Suppressor macrophage (primary cell): ENCODE measurements around the gene HSDL1.

ENCODE experiments used
- DNase-seq, 4 experiments: peaks; one replicate each; pipeline ENCODE4 v3.0.0-alpha.2; 2020 to 2022

Gene HSDL1

GRCh38 chr16:84176192-84177053, 31.4 kb upstream of the HSDL1 start:
- DNase-seq = no peak

GRCh38 chr16:84175350-84176081, 30.5 kb upstream of the HSDL1 start:
- DNase-seq = peak; percentile 72 to 91 (median 79)

- no peak for DNase-seq
Observed at GRCh38 chr16:84174396-84174795, 29.4 kb upstream of the HSDL1 start.

GRCh38 chr16:84169765-84170310, 24.9 kb upstream of the HSDL1 start:
- DNase-seq = no peak

- no peak for DNase-seq
Observed at GRCh38 chr16:84166796-84167695, 22.1 kb upstream of the HSDL1 start.

- no peak for DNase-seq
Observed at GRCh38 chr16:84165746-84166145, 20.8 kb upstream of the HSDL1 start.

- DNase-seq = no peak
Observed at GRCh38 chr16:84161801-84162200, 16.8 kb upstream of the HSDL1 start.

- no peak for DNase-seq
Observed at GRCh38 chr16:84161037-84161436, 16.1 kb upstream of the HSDL1 start.

GRCh38 chr16:84159800-84160199, 14.8 kb upstream of the HSDL1 start:
- no peak for DNase-seq

GRCh38 chr16:84159007-84159406, 14.0 kb upstream of the HSDL1 start:
- DNase-seq = no peak

- DNase-seq = no peak
Observed at GRCh38 chr16:84156342-84156784, 11.4 kb upstream of the HSDL1 start.

- DNase-seq = no peak
Observed at GRCh38 chr16:84155771-84156170, 10.8 kb upstream of the HSDL1 start.

- no peak for DNase-seq
Observed at GRCh38 chr16:84155226-84155625, 10.2 kb upstream of the HSDL1 start.

- no peak for DNase-seq
Observed at GRCh38 chr16:84153660-84154214, 8.8 kb upstream of the HSDL1 start.

GRCh38 chr16:84150926-84151325, 5.9 kb upstream of the HSDL1 start:
- no peak for DNase-seq

GRCh38 chr16:84144209-84144858, 643 bp downstream of the HSDL1 start:
- peak; percentile 21 to 61 (median 38) for DNase-seq

- no peak for DNase-seq
Observed at GRCh38 chr16:84143784-84144199, 1.2 kb downstream of the HSDL1 start.

GRCh38 chr16:84143081-84143480, 1.9 kb downstream of the HSDL1 start:
- DNase-seq = no peak

- DNase-seq = no peak
Observed at GRCh38 chr16:84141143-84141670, 3.8 kb downstream of the HSDL1 start.

- no peak for DNase-seq
Observed at GRCh38 chr16:84139628-84140258, 5.2 kb downstream of the HSDL1 start.
